ENCODE measurements around the gene PEAK3.

GRCh38 chr19:2270157-2270422, 11.9 kb downstream of the PEAK3 start:
- TF ChIP-seq GATA2 (IDR thresholded peaks at IDR 0.05; ENCODE audit: low read depth, low read length) (no peak), GATA3 (IDR thresholded peaks at IDR 0.05; ENCODE audit: low read depth, low read length) (no peak)
